PC-9 (cell line): ENCODE data around the gene STK24. TPM values are rescaled to one million over a fixed set of nuclear protein-coding genes. Genes with fewer than 3 reads are reported as not detected.

Experiments
- BruUV-seq: library from RNA; stranded (reverse); fragments of 400-500 nt; replicated peaks from 2 replicates; lab custom pipeline; 2021; lab: Mats Ljungman, UMichigan
- CTCF ChIA-PET: fragments of 300-600 bp; sonication (Branson Sonifier 250); formaldehyde crosslinking; loops from one replicate; lab custom pipeline; 2022; ENCODE audit warnings: antibody characterized with exemption; lab: Charles Lee
- POLR2A ChIA-PET: fragments of 300-600 bp; sonication (Branson Sonifier 250); formaldehyde crosslinking; loops from one replicate; lab custom pipeline; 2022; ENCODE audit warnings: antibody characterized with exemption; ENCODE audit not compliant: unreplicated experiment; lab: Charles Lee
- DNase-seq, 2 experiments: peaks; one replicate each; pipeline versions ENCODE4 v3.0.0 to v3.0.0-alpha.2; 2015 to 2022; ENCODE audit warnings: mixed read lengths in 1 of 2
- H2AFZ ChIP-seq: fragments of 200-600 bp; sonication (generic); 2 replicates; pipeline ENCODE4 v1.8.1; 2017; ENCODE audit warnings: antibody characterized with exemption
- H3F3A ChIP-seq: fragments of 200-600 bp; sonication (generic); 2 replicates; pipeline ENCODE4 v1.8.1; 2017; ENCODE audit warnings: antibody characterized with exemption, mild to moderate bottlenecking, low read depth; ENCODE audit not compliant: insufficient read depth
- H3K27ac ChIP-seq: fragments of 200-600 bp; sonication (generic); 2 replicates; pipeline ENCODE4 v1.6.1; 2016; ENCODE audit warnings: mixed run types
- H3K27me3 ChIP-seq: fragments of 200-600 bp; sonication (generic); 2 replicates; pipeline ENCODE4 v1.6.1; 2016; ENCODE audit warnings: low read depth, mixed run types; ENCODE audit not compliant: insufficient read depth
- H3K36me3 ChIP-seq: fragments of 200-600 bp; sonication (generic); 2 replicates; pipeline ENCODE4 v1.6.1; 2016; ENCODE audit warnings: low read depth, mixed run types
- H3K4me1 ChIP-seq: fragments of 200-600 bp; sonication (generic); replicated peaks from 2 replicates; pipeline ENCODE4 v1.6.1; 2016; ENCODE audit warnings: mixed run types; ENCODE audit not compliant: insufficient read depth
- H3K4me2 ChIP-seq: fragments of 200-600 bp; sonication (generic); 2 replicates; pipeline ENCODE4 v1.6.1; 2017; ENCODE audit warnings: mixed run types
- H3K4me3 ChIP-seq: fragments of 200-600 bp; sonication (generic); 2 replicates; pipeline ENCODE4 v1.6.1; 2016; ENCODE audit warnings: mixed run types
- H3K79me2 ChIP-seq: fragments of 200-600 bp; sonication (generic); 2 replicates; pipeline ENCODE4 v1.6.1; 2017; ENCODE audit warnings: low read depth, mixed run types
- H3K9me2 ChIP-seq: fragments of 200-600 bp; sonication (generic); 2 replicates; pipeline ENCODE4 v1.8.1; 2017; ENCODE audit warnings: mild to moderate bottlenecking; ENCODE audit not compliant: insufficient read depth
- H3K9me3 ChIP-seq: fragments of 200-600 bp; sonication (generic); 2 replicates; pipeline ENCODE4 v1.8.1; 2016; ENCODE audit warnings: low read depth; ENCODE audit not compliant: insufficient read depth
- H4K20me1 ChIP-seq: fragments of 200-600 bp; sonication (generic); 2 replicates; pipeline ENCODE4 v1.8.1; 2017; ENCODE audit not compliant: insufficient read depth
- EZH2 ChIP-seq: fragments of 200-600 bp; sonication (generic); IDR thresholded peaks from 2 replicates; pipeline ENCODE4 v1.8.0; 2017; ENCODE audit warnings: antibody characterized with exemption, low read depth
- intact Hi-C: fragments of 100-400 bp; cut with micrococcal nuclease; formaldehyde crosslinking; loops from one replicate; pipeline ENCODE4 v1.10.0; 2022; ENCODE audit not compliant: unreplicated experiment
- total RNA-seq: library from RNA; stranded (reverse); gene quantifications from 2 replicates; pipeline ENCODE4 v1.2.3, GENCODE V29; 2021
- TF ChIP-seq, protein P1 (sequence below): fragments of 200-600 bp; sonication (generic); conservative IDR thresholded peaks from 2 replicates; pipeline ENCODE4 v1.6.1; 2017; ENCODE audit warnings: mixed run types, antibody characterized with exemption, mild to moderate bottlenecking, moderate library complexity

The STK24 gene
- total RNA-seq, 1 experiment from 2014 or later = 134 TPM

DNA sequence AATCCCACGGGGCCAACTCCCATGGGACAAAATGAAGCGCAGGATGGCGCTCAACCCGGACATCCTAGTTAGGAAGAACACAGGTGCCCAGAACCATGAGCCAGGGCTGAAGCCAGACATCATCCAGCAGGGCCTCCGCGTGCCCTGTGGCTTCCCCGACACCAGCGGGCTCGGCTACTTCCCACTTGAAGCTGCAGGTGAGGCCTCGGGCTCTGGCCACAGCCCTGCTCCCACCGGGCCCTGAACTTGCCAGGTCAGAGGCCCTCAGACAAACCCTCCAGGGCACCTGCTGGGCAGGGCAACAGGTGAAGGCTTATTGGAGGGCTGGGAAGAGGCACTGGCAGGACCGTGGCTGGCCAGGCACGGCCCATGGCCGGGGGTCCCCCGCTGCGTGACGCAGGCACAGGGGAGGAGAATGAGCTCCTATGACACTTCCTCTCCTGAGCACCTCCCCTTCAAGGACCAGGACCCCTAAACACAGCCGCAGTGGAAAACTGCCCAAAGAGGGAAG lies 117.7 kb downstream of the STK24 start:
- Histone ChIP-seq H3K9me2 (no peaks in the 10 kb centered on the region), H3K79me2 (peaks cover 14% of the 10 kb centered on the region), H2AFZ (no peak overlapping the region), H3K4me2 (no peak overlapping the region), H3K9me3 (no peaks in the 10 kb centered on the region), H4K20me1 (peaks cover 8% of the 10 kb centered on the region), H3K4me3 (no peak overlapping the region), H3K27ac (no peak overlapping the region), H3K27me3 (no peaks in the 10 kb centered on the region), H3K36me3 (peaks cover 31% of the 10 kb centered on the region), H3F3A (peaks cover 39% of the 10 kb centered on the region; the same call in 1 of the 2 replicates), H3K4me1 (no peaks in the 10 kb centered on the region)
- no TSS peak for BruUV-seq
- intact Hi-C loops = no loop called here
- CTCF ChIA-PET = no interaction called here
- DNase-seq = no peak
- POLR2A ChIA-PET = no interaction called here
- TF ChIP-seq, protein P1, sequence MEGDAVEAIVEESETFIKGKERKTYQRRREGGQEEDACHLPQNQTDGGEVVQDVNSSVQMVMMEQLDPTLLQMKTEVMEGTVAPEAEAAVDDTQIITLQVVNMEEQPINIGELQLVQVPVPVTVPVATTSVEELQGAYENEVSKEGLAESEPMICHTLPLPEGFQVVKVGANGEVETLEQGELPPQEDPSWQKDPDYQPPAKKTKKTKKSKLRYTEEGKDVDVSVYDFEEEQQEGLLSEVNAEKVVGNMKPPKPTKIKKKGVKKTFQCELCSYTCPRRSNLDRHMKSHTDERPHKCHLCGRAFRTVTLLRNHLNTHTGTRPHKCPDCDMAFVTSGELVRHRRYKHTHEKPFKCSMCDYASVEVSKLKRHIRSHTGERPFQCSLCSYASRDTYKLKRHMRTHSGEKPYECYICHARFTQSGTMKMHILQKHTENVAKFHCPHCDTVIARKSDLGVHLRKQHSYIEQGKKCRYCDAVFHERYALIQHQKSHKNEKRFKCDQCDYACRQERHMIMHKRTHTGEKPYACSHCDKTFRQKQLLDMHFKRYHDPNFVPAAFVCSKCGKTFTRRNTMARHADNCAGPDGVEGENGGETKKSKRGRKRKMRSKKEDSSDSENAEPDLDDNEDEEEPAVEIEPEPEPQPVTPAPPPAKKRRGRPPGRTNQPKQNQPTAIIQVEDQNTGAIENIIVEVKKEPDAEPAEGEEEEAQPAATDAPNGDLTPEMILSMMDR = no peak
- no peak for TF ChIP-seq EZH2

DNA sequence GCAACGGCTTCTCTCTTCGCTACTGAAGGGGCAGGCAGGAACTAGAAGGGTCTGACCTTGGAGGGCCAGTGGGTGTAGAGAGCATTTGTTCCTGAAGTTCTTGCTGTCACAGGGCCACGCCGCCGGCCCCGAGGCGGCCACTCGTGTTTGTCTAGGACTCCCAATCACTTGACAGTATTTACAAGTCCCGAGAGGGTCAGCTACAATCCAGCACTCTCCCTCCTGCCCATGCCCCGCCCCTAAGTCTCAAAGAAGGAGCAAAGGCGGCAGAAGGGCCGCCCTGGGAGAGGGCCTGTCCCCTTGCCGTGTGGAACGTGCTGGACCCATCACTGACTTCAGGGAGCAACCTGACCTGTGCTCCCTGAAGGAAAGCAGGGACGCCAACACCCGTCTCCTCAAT lies 118.5 kb downstream of the STK24 start:
- no peaks in the 10 kb centered on the region for H3K9me2 ChIP-seq
- no peak overlapping the region for H3K4me2 ChIP-seq
- intact Hi-C loops = no loop called here
- H3K9me3 ChIP-seq = no peaks in the 10 kb centered on the region
- ChIA-PET CTCF (no interaction called here), POLR2A (no interaction called here)
- H4K20me1 ChIP-seq = peaks cover 8% of the 10 kb centered on the region
- no peak overlapping the region for H3K4me3 ChIP-seq
- H3K27me3 ChIP-seq = no peaks in the 10 kb centered on the region
- TF ChIP-seq, protein P1 = no peak
- no peak for TF ChIP-seq EZH2
- no peak for DNase-seq
- peaks cover 45% of the 10 kb centered on the region; the same call in 1 of the 2 replicates for H3F3A ChIP-seq
- no peaks in the 10 kb centered on the region for H3K4me1 ChIP-seq
- no TSS peak for BruUV-seq
- H3K27ac ChIP-seq = peak overlapping the region; percentile 15; the same call in 1 of the 2 replicates
- H3K79me2 ChIP-seq = peaks cover 9% of the 10 kb centered on the region
- peaks cover 30% of the 10 kb centered on the region for H3K36me3 ChIP-seq
- no peak overlapping the region for H2AFZ ChIP-seq

DNA sequence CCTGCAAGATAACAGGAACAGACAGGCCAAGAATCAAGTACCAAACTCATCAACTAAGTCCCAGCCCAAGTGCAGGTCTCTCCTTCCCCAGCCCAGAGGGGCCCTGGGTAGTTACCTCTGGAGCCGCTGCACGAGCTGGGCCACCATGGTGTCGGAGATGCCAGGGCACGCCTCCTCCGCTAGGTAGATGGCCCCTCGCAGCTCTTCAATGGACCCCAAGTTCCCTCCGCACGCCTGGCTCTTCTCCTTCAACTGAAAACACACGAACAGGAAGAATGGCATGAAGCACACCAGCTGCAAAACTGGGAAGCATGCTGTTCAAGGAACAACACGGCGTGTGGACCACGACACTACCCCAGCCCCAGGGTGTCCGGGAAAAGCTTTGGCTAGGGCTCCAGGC lies 119.9 kb downstream of the STK24 start:
- TF ChIP-seq EZH2 = no peak
- TF ChIP-seq, protein P1 = no peak
- intact Hi-C loops = no loop called here
- H3K27me3 ChIP-seq = no peaks in the 10 kb centered on the region
- H3K9me3 ChIP-seq = no peaks in the 10 kb centered on the region
- 0 out of 2 replicates have a peak, but pooled peaks cover 4% of the 10 kb centered on the region for H3K79me2 ChIP-seq
- no peak overlapping the region for H3K4me3 ChIP-seq
- H3K36me3 ChIP-seq = peaks cover 37% of the 10 kb centered on the region
- no peak for DNase-seq
- H3K4me1 ChIP-seq = no peaks in the 10 kb centered on the region
- peaks cover 47% of the 10 kb centered on the region; the same call in 1 of the 2 replicates for H3F3A ChIP-seq
- CTCF ChIA-PET = interaction anchor here (0.6 kb wide), 1 partner anchor 393 kb away, joined by 5 read pairs; no protein-coding TSS in a partner anchor
- H2AFZ ChIP-seq = no peak overlapping the region
- no peaks in the 10 kb centered on the region for H3K9me2 ChIP-seq
- no TSS peak for BruUV-seq
- H3K27ac ChIP-seq = no peak overlapping the region
- H3K4me2 ChIP-seq = no peak overlapping the region
- POLR2A ChIA-PET = no interaction called here
- H4K20me1 ChIP-seq = peaks cover 5% of the 10 kb centered on the region
